C4-2B (cell line): ENCODE results near the gene INPP5D.

Experiments used
- ZFX ChIP-seq: fragments of 450-650 bp; IDR thresholded peaks from 2 replicates; pipeline ENCODE4 v1.6.1; 2017
- TF ChIP-seq, protein P1 (sequence below): fragments of 450-650 bp; conservative IDR thresholded peaks from 2 replicates; pipeline ENCODE4 v1.5.1; 2017; ENCODE audit warnings: mild to moderate bottlenecking

DNA sequence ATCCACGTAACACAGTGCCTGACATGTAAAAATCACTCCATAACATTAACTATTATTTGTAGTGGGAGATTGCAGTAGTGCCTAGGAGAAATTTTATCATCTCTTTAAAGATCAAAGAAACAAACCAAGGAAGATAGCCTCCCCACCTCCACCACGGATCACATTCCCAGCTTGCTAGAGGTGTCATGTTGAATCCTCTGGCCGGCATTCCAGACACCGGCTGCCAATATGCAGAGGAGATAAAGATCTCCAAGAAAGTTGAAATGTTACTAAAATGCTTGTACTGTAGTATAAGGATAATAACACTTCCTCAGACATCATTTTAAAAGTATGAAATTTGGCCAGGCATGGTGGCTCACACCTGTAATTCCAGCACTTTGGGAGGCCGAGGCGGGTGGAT is 185.3 kb downstream of the INPP5D start:
- TF ChIP-seq, protein P1, sequence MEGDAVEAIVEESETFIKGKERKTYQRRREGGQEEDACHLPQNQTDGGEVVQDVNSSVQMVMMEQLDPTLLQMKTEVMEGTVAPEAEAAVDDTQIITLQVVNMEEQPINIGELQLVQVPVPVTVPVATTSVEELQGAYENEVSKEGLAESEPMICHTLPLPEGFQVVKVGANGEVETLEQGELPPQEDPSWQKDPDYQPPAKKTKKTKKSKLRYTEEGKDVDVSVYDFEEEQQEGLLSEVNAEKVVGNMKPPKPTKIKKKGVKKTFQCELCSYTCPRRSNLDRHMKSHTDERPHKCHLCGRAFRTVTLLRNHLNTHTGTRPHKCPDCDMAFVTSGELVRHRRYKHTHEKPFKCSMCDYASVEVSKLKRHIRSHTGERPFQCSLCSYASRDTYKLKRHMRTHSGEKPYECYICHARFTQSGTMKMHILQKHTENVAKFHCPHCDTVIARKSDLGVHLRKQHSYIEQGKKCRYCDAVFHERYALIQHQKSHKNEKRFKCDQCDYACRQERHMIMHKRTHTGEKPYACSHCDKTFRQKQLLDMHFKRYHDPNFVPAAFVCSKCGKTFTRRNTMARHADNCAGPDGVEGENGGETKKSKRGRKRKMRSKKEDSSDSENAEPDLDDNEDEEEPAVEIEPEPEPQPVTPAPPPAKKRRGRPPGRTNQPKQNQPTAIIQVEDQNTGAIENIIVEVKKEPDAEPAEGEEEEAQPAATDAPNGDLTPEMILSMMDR = no peak
- no peak for TF ChIP-seq ZFX
